ENCODE results near the gene KIR3DL3. TPM values are rescaled to one million over a fixed set of nuclear protein-coding genes. Genes with fewer than 3 reads are reported as not detected.
"Not testable (repeated sequence)": the region's sequence is repeated elsewhere in the genome, so short reads cannot be mapped to it uniquely, and the experiment has no call there.

KIR3DL3 gene
- total and polyA plus RNA-seq, 4 donors, result not detected

DNA sequence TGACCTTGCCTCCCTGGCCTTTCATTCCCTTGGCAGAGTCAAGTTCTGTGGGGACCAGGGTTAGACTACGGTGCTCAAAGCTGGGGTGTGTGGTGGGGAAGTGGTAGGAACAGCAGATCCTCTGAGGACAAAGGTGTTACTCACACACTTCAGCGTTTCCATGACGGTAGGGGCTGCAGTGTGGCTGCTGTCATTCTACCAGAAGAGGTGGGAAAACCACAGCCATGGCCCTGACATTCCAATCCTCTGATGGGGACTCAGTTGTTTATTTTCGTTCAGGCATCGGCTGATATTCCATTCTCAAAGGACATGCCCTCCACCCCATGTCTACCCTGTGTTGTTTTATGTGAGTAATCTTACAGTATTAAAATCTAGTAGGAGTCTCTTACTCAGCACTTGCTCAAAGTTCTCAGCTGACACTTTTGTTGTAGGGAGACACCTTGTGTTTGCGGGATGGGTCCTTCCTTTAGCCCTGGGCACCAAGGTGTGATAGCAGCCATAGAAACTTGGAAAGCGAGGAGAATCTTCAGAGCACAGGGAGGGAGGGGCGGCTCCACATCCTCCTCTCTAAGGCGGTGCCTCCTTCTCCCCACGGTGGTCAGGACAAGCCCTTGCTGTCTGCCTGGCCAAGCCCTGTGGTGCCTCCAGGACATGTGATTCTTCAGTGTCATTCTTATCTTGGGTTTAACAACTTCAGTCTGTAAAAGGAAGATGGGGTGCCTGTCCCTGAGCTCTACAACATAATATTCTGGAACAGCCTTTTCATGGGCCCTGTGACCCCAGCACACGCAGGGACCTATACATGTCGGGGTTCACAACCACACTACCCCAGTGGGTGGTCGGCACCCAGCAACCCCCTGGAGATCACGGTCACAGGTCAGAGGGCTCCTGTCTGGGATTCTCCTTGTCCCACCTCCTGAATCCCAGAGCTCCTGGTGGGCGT, 47.0 kb downstream of the KIR3DL3 start:
- H3K4me3 ChIP-seq; DNase-seq; H3K9ac ChIP-seq (ENCODE audit: insufficient read depth in 1 of 2, low read length in 2 of 2); H3K4me1 ChIP-seq (ENCODE audit: control insufficient read depth in 5 of 5, insufficient read depth in 5 of 5, low read length in 5 of 5); H3K36me3 ChIP-seq (ENCODE audit: control insufficient read depth in 4 of 4, insufficient read depth in 4 of 4, low read length in 4 of 4); H3K27me3 ChIP-seq (ENCODE audit: control insufficient read depth in 3 of 3, insufficient read depth in 3 of 3, low read length in 2 of 3); ATAC-seq (ENCODE audit: insufficient read depth, low FRiP score); H3K27ac ChIP-seq (ENCODE audit: low read depth in 1 of 2, low read length in 1 of 2); H3K9me3 ChIP-seq (ENCODE audit: control insufficient read depth in 4 of 4, insufficient read depth in 3 of 4, low read length in 3 of 4): not testable (repeated sequence)
- WGBS, 2 donors, result 80 to 85% methylated on average over 10 to 14 of the region's 15 CpGs

DNA sequence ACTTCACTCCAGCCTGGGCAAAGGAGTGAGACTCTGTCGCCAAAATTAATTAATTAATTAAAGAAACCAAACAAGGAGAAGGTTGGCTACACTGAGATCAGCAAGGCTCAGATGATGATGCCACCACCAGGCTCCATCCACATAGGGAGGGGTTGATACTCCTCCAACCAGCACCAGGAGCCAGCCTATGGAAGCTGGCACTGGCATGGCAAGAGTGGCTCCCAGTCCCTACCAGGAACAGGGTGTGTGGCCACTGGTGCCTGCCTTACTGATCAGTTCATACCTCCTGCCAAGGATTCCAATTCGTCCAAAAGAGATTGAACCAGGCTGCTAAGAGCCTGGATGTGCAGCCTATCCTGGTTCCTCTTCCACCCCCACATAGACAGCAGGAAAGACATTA, 48.4 kb downstream of the KIR3DL3 start:
- not testable (repeated sequence) for H3K4me1 ChIP-seq (ENCODE audit: control insufficient read depth in 5 of 5, insufficient read depth in 5 of 5, low read length in 5 of 5); H3K27ac ChIP-seq (ENCODE audit: low read depth in 1 of 2, low read length in 1 of 2); H3K27me3 ChIP-seq (ENCODE audit: control insufficient read depth in 3 of 3, insufficient read depth in 3 of 3, low read length in 2 of 3); H3K9me3 ChIP-seq (ENCODE audit: control insufficient read depth in 4 of 4, insufficient read depth in 3 of 4, low read length in 3 of 4); H3K36me3 ChIP-seq (ENCODE audit: control insufficient read depth in 4 of 4, insufficient read depth in 4 of 4, low read length in 4 of 4); DNase-seq; H3K9ac ChIP-seq (ENCODE audit: insufficient read depth in 1 of 2, low read length in 2 of 2); ATAC-seq (ENCODE audit: insufficient read depth, low FRiP score); H3K4me3 ChIP-seq
- WGBS, 2 donors, result 48 to 52% methylated on average over 2 of the region's 2 CpGs

DNA sequence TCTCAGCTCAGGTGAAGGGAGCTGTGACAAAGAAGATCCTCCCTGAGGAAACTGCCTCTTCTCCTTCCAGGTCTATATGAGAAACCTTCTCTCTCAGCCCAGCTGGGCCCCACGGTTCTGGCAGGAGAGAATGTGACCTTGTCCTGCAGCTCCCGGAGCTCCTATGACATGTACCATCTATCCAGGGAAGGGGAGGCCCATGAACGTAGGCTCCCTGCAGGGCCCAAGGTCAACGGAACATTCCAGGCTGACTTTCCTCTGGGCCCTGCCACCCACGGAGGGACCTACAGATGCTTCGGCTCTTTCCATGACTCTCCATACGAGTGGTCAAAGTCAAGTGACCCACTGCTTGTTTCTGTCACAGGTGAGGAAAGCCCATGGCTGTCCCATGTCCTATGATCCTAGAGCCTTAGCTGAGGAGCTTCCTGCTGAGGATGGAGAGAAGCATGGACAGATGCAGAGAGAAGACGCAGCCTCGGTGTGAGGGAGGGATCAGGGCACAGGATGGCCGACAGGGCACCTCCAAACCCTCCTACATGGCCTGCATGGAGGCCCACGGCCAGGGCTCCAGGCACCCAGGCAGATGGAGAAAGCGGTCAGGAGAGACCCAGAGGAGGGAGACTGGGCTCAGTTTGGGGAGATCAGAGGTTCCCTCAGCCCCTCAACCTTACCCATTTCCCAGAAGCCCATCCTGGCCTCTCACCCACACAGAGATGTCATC, 51.0 kb downstream of the KIR3DL3 start:
- 80% methylated on average over 12 of the region's 12 CpGs for WGBS, 2 donors
- H3K9me3 ChIP-seq (ENCODE audit: control insufficient read depth in 4 of 4, insufficient read depth in 3 of 4, low read length in 3 of 4); H3K4me3 ChIP-seq; H3K36me3 ChIP-seq (ENCODE audit: control insufficient read depth in 4 of 4, insufficient read depth in 4 of 4, low read length in 4 of 4); DNase-seq; H3K9ac ChIP-seq (ENCODE audit: insufficient read depth in 1 of 2, low read length in 2 of 2); H3K4me1 ChIP-seq (ENCODE audit: control insufficient read depth in 5 of 5, insufficient read depth in 5 of 5, low read length in 5 of 5); H3K27me3 ChIP-seq (ENCODE audit: control insufficient read depth in 3 of 3, insufficient read depth in 3 of 3, low read length in 2 of 3); ATAC-seq (ENCODE audit: insufficient read depth, low FRiP score); H3K27ac ChIP-seq (ENCODE audit: low read depth in 1 of 2, low read length in 1 of 2): not testable (repeated sequence)

DNA sequence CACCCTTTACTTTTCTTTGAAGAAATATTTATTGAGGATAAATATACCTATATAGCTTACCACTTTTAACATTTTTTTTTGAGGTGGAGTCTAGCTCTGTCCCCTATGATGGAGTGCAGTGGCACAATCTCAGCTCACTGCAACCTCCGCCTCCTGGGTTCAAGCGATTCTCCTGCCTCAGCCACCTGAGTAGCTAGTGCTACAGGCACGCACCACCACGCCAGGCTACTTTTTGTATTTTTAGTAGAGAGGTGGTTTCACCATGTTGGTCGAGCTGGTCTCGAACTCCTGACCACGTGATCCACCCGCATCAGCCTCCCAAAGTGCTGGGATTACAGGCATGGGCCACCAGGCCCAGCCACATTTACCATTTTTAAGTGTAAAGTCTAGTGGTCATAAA, 51.6 kb downstream of the KIR3DL3 start:
- H3K36me3 ChIP-seq (ENCODE audit: control insufficient read depth in 4 of 4, insufficient read depth in 4 of 4, low read length in 4 of 4); H3K27ac ChIP-seq (ENCODE audit: low read depth in 1 of 2, low read length in 1 of 2); H3K9ac ChIP-seq (ENCODE audit: insufficient read depth in 1 of 2, low read length in 2 of 2); DNase-seq; ATAC-seq (ENCODE audit: insufficient read depth, low FRiP score); H3K4me1 ChIP-seq (ENCODE audit: control insufficient read depth in 5 of 5, insufficient read depth in 5 of 5, low read length in 5 of 5); H3K27me3 ChIP-seq (ENCODE audit: control insufficient read depth in 3 of 3, insufficient read depth in 3 of 3, low read length in 2 of 3); H3K9me3 ChIP-seq (ENCODE audit: control insufficient read depth in 4 of 4, insufficient read depth in 3 of 4, low read length in 3 of 4); H3K4me3 ChIP-seq: not testable (repeated sequence)
- 73 to 87% methylated on average over 8 of the region's 8 CpGs for WGBS, 2 donors

DNA sequence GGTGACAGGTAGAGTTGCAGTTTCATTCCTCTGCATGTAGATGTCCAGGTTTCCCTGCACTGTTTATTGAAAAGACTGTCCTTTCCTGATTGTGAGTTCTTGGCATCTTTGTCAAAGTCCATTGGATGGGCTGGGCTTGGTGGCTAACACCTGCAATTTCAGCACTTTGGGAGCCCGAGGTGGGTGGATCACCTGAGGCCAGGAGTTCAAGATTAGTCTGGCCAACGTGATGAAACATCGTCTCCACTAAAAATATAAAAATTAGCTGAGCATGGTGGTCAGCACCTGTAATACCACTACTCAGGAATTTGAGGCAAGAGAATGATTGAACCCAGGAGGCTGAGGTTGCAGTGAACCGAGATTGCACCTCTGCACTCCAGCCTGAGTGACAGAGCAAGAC, 53.6 kb downstream of the KIR3DL3 start:
- not testable (repeated sequence) for H3K27me3 ChIP-seq (ENCODE audit: control insufficient read depth in 3 of 3, insufficient read depth in 3 of 3, low read length in 2 of 3); H3K9ac ChIP-seq (ENCODE audit: insufficient read depth in 1 of 2, low read length in 2 of 2); H3K27ac ChIP-seq (ENCODE audit: low read depth in 1 of 2, low read length in 1 of 2); ATAC-seq (ENCODE audit: insufficient read depth, low FRiP score); H3K4me1 ChIP-seq (ENCODE audit: control insufficient read depth in 5 of 5, insufficient read depth in 5 of 5, low read length in 5 of 5); H3K4me3 ChIP-seq; DNase-seq; H3K9me3 ChIP-seq (ENCODE audit: control insufficient read depth in 4 of 4, insufficient read depth in 3 of 4, low read length in 3 of 4); H3K36me3 ChIP-seq (ENCODE audit: control insufficient read depth in 4 of 4, insufficient read depth in 4 of 4, low read length in 4 of 4)
- 51 to 71% methylated on average over 2 to 4 of the region's 4 CpGs for WGBS, 2 donors

DNA sequence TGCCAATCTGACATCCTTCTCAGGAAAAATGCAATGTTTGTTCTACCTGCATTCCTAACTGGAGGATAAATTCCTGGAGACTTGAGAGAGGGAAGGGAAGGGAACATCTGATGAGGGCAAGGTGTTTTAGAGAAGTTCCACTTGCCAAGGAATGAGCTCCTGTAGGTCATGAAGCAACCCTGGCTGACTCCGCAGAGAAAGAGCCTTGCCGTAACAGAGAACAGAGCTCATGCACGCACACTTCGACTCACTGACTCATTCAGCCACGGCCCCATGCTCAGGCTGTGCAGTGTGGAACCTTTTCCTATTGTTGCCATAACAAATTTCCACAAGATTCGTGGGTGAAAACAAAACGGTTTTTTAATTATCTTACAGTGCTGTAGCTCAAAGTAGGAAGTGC, 54.7 kb downstream of the KIR3DL3 start:
- not testable (repeated sequence) for H3K9me3 ChIP-seq (ENCODE audit: control insufficient read depth in 4 of 4, insufficient read depth in 3 of 4, low read length in 3 of 4); H3K4me1 ChIP-seq (ENCODE audit: control insufficient read depth in 5 of 5, insufficient read depth in 5 of 5, low read length in 5 of 5); H3K27ac ChIP-seq (ENCODE audit: low read depth in 1 of 2, low read length in 1 of 2); H3K36me3 ChIP-seq (ENCODE audit: control insufficient read depth in 4 of 4, insufficient read depth in 4 of 4, low read length in 4 of 4); H3K4me3 ChIP-seq; DNase-seq; H3K9ac ChIP-seq (ENCODE audit: insufficient read depth in 1 of 2, low read length in 2 of 2); H3K27me3 ChIP-seq (ENCODE audit: control insufficient read depth in 3 of 3, insufficient read depth in 3 of 3, low read length in 2 of 3); ATAC-seq (ENCODE audit: insufficient read depth, low FRiP score)
- WGBS, 2 donors, result 63 to 77% methylated on average over 6 to 7 of the region's 7 CpGs

DNA sequence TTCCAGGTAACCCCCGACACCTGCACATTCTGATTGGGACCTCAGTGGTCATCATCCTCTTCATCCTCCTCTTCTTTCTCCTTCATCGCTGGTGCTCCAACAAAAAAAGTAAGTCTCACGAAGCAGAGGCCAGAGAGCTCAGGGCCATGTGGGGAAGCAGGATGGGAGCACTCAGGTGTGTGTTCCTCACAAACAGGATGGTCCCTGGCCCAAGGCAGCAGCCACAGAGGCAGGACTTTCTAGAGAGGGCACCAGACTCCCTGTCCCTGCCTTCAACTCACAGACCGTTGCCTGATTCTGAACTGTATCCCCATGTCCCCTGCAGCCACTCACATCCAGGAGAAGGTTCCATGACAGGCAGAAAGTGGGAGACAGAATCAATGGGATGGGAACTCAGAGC, 58.7 kb downstream of the KIR3DL3 start:
- H3K27ac ChIP-seq (ENCODE audit: low read depth in 1 of 2, low read length in 1 of 2); ATAC-seq (ENCODE audit: insufficient read depth, low FRiP score); H3K9ac ChIP-seq (ENCODE audit: insufficient read depth in 1 of 2, low read length in 2 of 2); H3K27me3 ChIP-seq (ENCODE audit: control insufficient read depth in 3 of 3, insufficient read depth in 3 of 3, low read length in 2 of 3); H3K4me3 ChIP-seq; H3K9me3 ChIP-seq (ENCODE audit: control insufficient read depth in 4 of 4, insufficient read depth in 3 of 4, low read length in 3 of 4); H3K4me1 ChIP-seq (ENCODE audit: control insufficient read depth in 5 of 5, insufficient read depth in 5 of 5, low read length in 5 of 5); H3K36me3 ChIP-seq (ENCODE audit: control insufficient read depth in 4 of 4, insufficient read depth in 4 of 4, low read length in 4 of 4); DNase-seq: not testable (repeated sequence)
- WGBS, 2 donors, result 76 to 85% methylated on average over 4 of the region's 4 CpGs

Measured in lung (tissue), 10 donors.